Gastroesophageal sphincter (tissue), 4 donors: ENCODE results near the gene TMEM164. TPM values are rescaled to one million over a fixed set of nuclear protein-coding genes. Genes with fewer than 3 reads are reported as not detected.

Experiments
- ATAC-seq: fragments of 150-250 bp; one replicate; pipeline ENCODE4 v1.9.1; 2016; ENCODE audit warnings: mild to moderate bottlenecking, moderate library complexity
- H3K27ac ChIP-seq, 4 donors: fragments of 200-600 bp; sonication (generic) in 3 of 4; 1 replicate in 3 of 4; 2 replicates in 1 of 4; pipeline ENCODE4 v1.5.1; 2016 to 2019
- H3K27me3 ChIP-seq: fragments of 200-600 bp; sonication (generic); one replicate; pipeline ENCODE4 v1.5.1; 2019
- H3K36me3 ChIP-seq, 2 donors: fragments of 200-600 bp; sonication (generic); one replicate each; pipeline ENCODE4 v1.5.1; 2019; ENCODE audit warnings: control low read depth in 1 of 2
- H3K4me1 ChIP-seq, 3 donors: fragments of 200-600 bp; sonication (generic); 1 replicate in 2 of 3; 2 replicates in 1 of 3; pipeline ENCODE4 v1.5.1; 2016 to 2019; ENCODE audit warnings: control low read depth in 2 of 3
- H3K4me3 ChIP-seq, 2 donors: fragments of 200-600 bp; sonication (generic); one replicate each; pipeline ENCODE4 v1.5.1; 2019; ENCODE audit warnings: mild to moderate bottlenecking in 1 of 2, moderate library complexity in 1 of 2
- H3K9me3 ChIP-seq, 3 donors: fragments of 200-600 bp; sonication (generic); one replicate each; pipeline ENCODE4 v1.5.1; 2017 to 2019; ENCODE audit warnings: control low read depth in 2 of 3
- EP300 ChIP-seq: sonication (generic); formaldehyde crosslinking; IDR thresholded peaks from one replicate; pipeline ENCODE4 v1.6.1; 2017; ENCODE audit warnings: antibody characterized with exemption, mild to moderate bottlenecking
- POLR2A ChIP-seq, 2 donors: fragments of 450-650 bp; IDR thresholded peaks; one replicate each; pipeline ENCODE4 v1.6.1; 2017; ENCODE audit warnings: antibody characterized with exemption in 2 of 2, mild to moderate bottlenecking in 2 of 2, moderate library complexity in 1 of 2
- POLR2AphosphoS5 ChIP-seq: sonication (generic); formaldehyde crosslinking; IDR thresholded peaks from one replicate; pipeline ENCODE4 v1.6.1; 2017; ENCODE audit warnings: antibody characterized with exemption
- WGBS, 2 donors: methylation state at CpG; one replicate each; pipeline ENCODE4 v1.1.5; 2018; ENCODE audit warnings: low coverage in 1 of 2; 5-methylcytosine and 5-hydroxymethylcytosine counted together
- total RNA-seq, 4 donors: library from RNA; depleted of rRNA; stranded (reverse); fragments of >200 nt; gene quantifications; one replicate each; pipeline ENCODE4 v1.1.0, GENCODE V29; 2016
- TF ChIP-seq, protein P1 (sequence below), 4 experiments: fragments of 200-600 bp in 2 of 4; fragments of 450-650 bp in 2 of 4; sonication (generic) in 1 of 4; IDR thresholded peaks; one replicate each; pipeline ENCODE4 v1.5.1; 2017 to 2019; ENCODE audit warnings: antibody characterized with exemption in 4 of 4, mild to moderate bottlenecking in 2 of 4, moderate library complexity in 2 of 4

The TMEM164 gene
- total RNA-seq, 4 donors from 2014 or later: 7.8 to 12.9 (median 11.7) TPM

DNA sequence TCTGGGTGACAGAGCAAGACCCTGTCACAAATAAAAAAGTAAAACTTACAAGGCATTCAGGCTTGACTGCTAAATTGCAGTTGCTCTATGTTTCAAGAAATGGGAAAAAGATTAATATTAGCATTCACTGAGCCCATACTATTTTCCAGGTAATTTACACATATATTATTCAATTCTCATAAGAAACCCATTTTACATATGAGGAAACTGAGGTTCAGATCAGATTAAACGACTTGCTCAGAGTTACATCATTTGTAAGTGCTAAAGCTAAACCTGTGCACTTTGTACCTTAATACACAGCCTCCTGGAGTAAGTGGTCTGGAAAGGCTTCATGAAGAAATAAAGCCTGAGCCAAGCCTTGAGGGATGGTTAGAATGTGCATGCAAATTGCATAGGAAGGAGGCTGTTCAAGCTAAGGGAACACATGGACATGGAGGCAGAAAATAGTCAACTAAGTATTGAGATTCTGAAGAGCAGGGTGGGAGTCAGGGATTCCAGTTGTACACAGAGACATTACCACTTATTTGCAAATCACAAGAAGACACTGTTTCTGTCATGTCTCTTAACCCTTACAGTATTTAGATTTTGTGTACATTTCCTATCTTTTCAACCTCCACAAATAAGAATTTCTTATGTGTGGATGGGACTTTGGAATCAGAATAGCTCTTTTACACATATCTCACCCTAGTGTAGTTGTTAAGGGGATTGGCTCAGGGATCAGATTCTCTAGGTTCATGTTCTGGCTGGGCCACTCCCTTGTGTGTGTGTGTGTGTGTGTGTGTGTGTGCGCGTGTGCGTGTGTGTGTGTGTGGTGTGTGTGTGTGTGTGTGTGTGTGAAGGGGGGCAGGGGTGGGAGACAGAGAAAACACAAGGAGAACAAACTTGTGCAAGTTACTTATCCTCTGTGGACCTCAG is 113.4 kb downstream of the TMEM164 start:
- Histone ChIP-seq H3K4me1 (no peaks in the 10 kb centered on the region), H3K27ac (no peak overlapping the region), H3K9me3 (no peaks in the 10 kb centered on the region), H3K4me3 (no peak overlapping the region), H3K27me3 (no peaks in the 10 kb centered on the region), H3K36me3 (no peaks in the 10 kb centered on the region)
- ATAC-seq: no peak
- 80 to 94% methylated on average over 1 to 2 of the region's 4 CpGs for WGBS, 2 donors
- no peak for TF ChIP-seq POLR2A (IDR thresholded peaks at IDR 0.05)
- no peak for TF ChIP-seq POLR2AphosphoS5
- no peak for TF ChIP-seq EP300
- TF ChIP-seq, protein P1, sequence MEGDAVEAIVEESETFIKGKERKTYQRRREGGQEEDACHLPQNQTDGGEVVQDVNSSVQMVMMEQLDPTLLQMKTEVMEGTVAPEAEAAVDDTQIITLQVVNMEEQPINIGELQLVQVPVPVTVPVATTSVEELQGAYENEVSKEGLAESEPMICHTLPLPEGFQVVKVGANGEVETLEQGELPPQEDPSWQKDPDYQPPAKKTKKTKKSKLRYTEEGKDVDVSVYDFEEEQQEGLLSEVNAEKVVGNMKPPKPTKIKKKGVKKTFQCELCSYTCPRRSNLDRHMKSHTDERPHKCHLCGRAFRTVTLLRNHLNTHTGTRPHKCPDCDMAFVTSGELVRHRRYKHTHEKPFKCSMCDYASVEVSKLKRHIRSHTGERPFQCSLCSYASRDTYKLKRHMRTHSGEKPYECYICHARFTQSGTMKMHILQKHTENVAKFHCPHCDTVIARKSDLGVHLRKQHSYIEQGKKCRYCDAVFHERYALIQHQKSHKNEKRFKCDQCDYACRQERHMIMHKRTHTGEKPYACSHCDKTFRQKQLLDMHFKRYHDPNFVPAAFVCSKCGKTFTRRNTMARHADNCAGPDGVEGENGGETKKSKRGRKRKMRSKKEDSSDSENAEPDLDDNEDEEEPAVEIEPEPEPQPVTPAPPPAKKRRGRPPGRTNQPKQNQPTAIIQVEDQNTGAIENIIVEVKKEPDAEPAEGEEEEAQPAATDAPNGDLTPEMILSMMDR (IDR thresholded peaks at IDR 0.05): no peak

DNA sequence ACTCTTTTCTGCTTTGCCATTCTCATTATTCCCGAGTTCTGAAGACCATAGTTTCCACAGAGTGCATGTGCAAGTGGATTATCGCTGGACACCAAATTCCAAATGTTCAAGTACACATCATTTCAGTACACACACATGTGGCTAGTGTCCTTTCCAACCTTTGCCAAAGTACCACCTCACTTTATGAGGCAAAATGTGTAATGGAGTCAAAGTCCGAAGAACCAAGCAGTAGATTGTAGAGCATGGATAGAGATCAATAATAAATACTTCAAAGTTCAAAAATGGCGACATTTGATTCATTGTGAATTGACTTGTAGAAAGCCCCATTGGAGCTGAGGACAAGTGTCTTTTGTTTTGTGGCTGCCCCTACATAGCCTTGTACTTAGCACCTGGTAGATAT is 115.6 kb downstream of the TMEM164 start:
- 82 to 91% methylated on average over 2 to 4 of the region's 4 CpGs for WGBS, 2 donors
- TF ChIP-seq EP300: no peak
- TF ChIP-seq, protein P1 (IDR thresholded peaks at IDR 0.05): no peak
- TF ChIP-seq POLR2A (IDR thresholded peaks at IDR 0.05): no peak
- TF ChIP-seq POLR2AphosphoS5: no peak

DNA sequence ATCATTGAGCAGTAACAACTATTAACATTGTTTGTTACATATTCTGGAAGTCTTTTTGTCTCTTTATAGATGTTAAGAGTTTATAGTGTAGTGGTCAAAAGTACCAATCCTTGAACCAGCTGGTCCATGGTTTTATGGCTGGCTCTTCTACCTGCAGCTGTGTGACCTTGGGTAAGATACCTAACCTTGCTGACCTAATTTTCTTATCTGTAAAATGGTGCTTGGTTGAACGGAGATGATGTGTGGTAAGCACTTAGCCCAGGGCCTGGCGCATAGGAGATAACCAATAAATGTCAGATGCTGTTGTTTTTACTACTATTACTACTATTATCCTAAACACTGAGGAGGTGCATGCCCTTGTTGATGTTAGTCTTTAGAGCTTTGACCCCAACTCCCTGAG is 116.6 kb downstream of the TMEM164 start:
- Histone ChIP-seq H3K4me3 (no peak overlapping the region), H3K27me3 (no peaks in the 10 kb centered on the region), H3K4me1 (no peaks in the 10 kb centered on the region), H3K27ac (no peak overlapping the region), H3K9me3 (no peaks in the 10 kb centered on the region), H3K36me3 (no peaks in the 10 kb centered on the region)
- WGBS, 2 donors: 87% methylated on average over 2 of the region's 2 CpGs; no CpG with 5 or more reads in 1 of the 2 donors
- no peak for ATAC-seq
- TF ChIP-seq, protein P1 (IDR thresholded peaks at IDR 0.05): no peak
- TF ChIP-seq EP300 (no peak), POLR2AphosphoS5 (no peak), POLR2A (IDR thresholded peaks at IDR 0.05) (no peak)

More for the DNA sequence above, 115.6 kb downstream of the TMEM164 start:
- H3K4me3 ChIP-seq: no peak overlapping the region
- no peak overlapping the region for H3K27ac ChIP-seq
- ATAC-seq: no peak
- H3K27me3 ChIP-seq: no peaks in the 10 kb centered on the region
- H3K4me1 ChIP-seq: no peaks in the 10 kb centered on the region
- H3K9me3 ChIP-seq: no peaks in the 10 kb centered on the region
- H3K36me3 ChIP-seq: no peaks in the 10 kb centered on the region

DNA sequence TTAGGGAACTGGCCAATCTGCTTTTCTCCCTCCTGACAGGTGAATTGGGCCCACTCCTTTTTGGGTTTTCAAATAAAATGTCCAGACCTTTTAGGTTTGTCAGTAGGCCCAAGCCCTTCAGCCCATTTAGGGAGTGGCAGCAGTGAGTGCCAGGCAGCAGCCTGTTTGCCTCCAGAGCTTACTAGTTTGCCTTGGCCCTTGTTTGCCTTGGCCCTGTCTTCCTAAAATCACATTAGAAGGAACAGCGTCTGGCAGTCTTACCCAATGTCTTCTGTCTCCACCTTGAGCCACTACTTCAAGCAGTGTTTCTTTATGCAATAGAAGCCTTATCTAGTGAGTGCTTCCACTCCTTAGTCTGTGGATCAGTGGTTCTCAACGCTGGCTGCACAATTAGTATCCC is 117.1 kb downstream of the TMEM164 start:
- Histone ChIP-seq H3K27ac (no peak overlapping the region), H3K9me3 (no peaks in the 10 kb centered on the region), H3K27me3 (no peaks in the 10 kb centered on the region), H3K4me1 (no peaks in the 10 kb centered on the region), H3K4me3 (no peak overlapping the region), H3K36me3 (no peaks in the 10 kb centered on the region)
- WGBS, 2 donors: 51 to 80% methylated on average over 1 to 2 of the region's 2 CpGs
- ATAC-seq: no peak
- TF ChIP-seq, protein P1 (IDR thresholded peaks at IDR 0.05): no peak
- TF ChIP-seq POLR2A (IDR thresholded peaks at IDR 0.05) (no peak), EP300 (no peak), POLR2AphosphoS5 (no peak)

DNA sequence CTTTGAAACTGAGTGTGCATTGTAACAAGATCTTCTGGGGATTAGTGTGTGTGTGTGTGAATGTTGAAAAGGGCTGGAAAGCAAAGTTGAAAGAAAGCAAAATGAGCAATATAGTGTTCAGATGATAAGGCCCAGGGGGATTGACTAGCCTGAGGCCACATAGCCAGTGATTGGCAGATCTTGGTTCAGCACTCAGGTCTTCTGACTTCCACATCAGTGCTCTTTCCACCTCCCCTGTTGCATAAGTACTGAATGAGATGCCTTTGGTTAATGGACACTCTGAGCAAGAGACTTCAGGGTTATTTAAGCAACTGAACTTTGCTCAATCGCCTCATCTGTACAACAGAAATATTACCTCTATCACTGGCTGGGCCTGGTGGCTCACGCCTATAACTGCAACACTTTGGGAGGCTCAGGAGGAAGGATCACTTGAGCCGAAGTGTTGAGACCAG is 120.4 kb downstream of the TMEM164 start:
- no peaks in the 10 kb centered on the region for H3K4me1 ChIP-seq
- no peaks in the 10 kb centered on the region for H3K9me3 ChIP-seq
- H3K27me3 ChIP-seq: no peaks in the 10 kb centered on the region
- TF ChIP-seq EP300 (no peak), POLR2AphosphoS5 (no peak), POLR2A (IDR thresholded peaks at IDR 0.05) (no peak)
- TF ChIP-seq, protein P1 (IDR thresholded peaks at IDR 0.05): no peak
- WGBS, 2 donors: no CpG with 5 or more reads among the region's 3 CpGs
- no peak overlapping the region for H3K27ac ChIP-seq
- no peak for ATAC-seq
- no peak overlapping the region for H3K4me3 ChIP-seq
- H3K36me3 ChIP-seq: no peaks in the 10 kb centered on the region
